A549 (cell line): ENCODE data around the gene FMNL3. TPM values are rescaled to one million over a fixed set of nuclear protein-coding genes. Genes with fewer than 3 reads are reported as not detected.

Experiments used
- ATAC-seq, 2 experiments: fragments of 200-7000 bp in 1 of 2; fragments of >200 bp in 1 of 2; cut with Nextera tagmentation in 1 of 2; cut with Tn5 transposase in 1 of 2; 3 replicates each; pipeline versions ENCODE4 v1.8.0 to v1.9.1; 2018 to 2020; ENCODE audit warnings: mild to moderate bottlenecking in 1 of 2, moderate library complexity in 1 of 2
- CTCF ChIA-PET: fragments of 300-600 bp; sonication (Branson Sonifier 250); formaldehyde crosslinking; extraction: SDS; loops from one replicate; lab custom pipeline; 2021; ENCODE audit warnings: antibody characterized with exemption, inconsistent platforms; lab: Yijun Ruan, JAX
- POLR2A ChIA-PET: fragments of 350-600 bp; formaldehyde crosslinking; extraction: SDS; loops from one replicate; lab custom pipeline; 2021; ENCODE audit warnings: antibody characterized with exemption, inconsistent platforms; lab: Yijun Ruan, JAX
- DNase-seq, 2 experiments: peaks; one replicate each; pipeline versions ENCODE4 v3.0.0 to v3.0.0-alpha.2; 2011 to 2016; ENCODE audit warnings: low read depth in 1 of 2, low spot score in 1 of 2
- FAIRE-seq: peaks from 2 replicates; lab custom pipeline; 2011; peaks lifted over from hg19 to GRCh38; lab: Jason Lieb, UNC
- H3K27ac ChIP-seq, 2 experiments: fragments of >200 bp; sonication (Bioruptor Twin); formaldehyde crosslinking; 3 replicates each; pipeline ENCODE4 v1.5.1; 2016 to 2017
- H3K4me1 ChIP-seq: fragments of >200 bp; sonication (Bioruptor Twin); formaldehyde crosslinking; 3 replicates; pipeline ENCODE4 v1.6.1; 2016
- H3K4me2 ChIP-seq: fragments of >200 bp; sonication (Bioruptor Twin); formaldehyde crosslinking; 3 replicates; pipeline ENCODE4 v1.6.1; 2016
- H3K4me3 ChIP-seq: fragments of >200 bp; sonication (Bioruptor Twin); formaldehyde crosslinking; 3 replicates; pipeline ENCODE4 v1.5.1; 2016
- H3K9me3 ChIP-seq: fragments of >200 bp; sonication (Bioruptor Twin); formaldehyde crosslinking; 3 replicates; pipeline ENCODE4 v1.6.1; 2016
- BCL3 ChIP-seq: fragments of >200 bp; sonication (Bioruptor Twin); formaldehyde crosslinking; IDR thresholded peaks from 3 replicates; pipeline ENCODE4 v1.6.1; 2016
- CBX2 ChIP-seq: fragments of 200-600 bp; sonication (generic); IDR thresholded peaks from 2 replicates; pipeline ENCODE4 v1.6.1; 2016; ENCODE audit warnings: low read depth, mild to moderate bottlenecking, borderline replicate concordance
- CBX8 ChIP-seq: fragments of 200-600 bp; sonication (generic); IDR thresholded peaks from 2 replicates; pipeline ENCODE4 v1.6.1; 2016
- CHD4 ChIP-seq: fragments of 200-600 bp; sonication (generic); IDR thresholded peaks from 2 replicates; pipeline ENCODE4 v1.6.1; 2016; ENCODE audit warnings: antibody characterized with exemption, mild to moderate bottlenecking, borderline replicate concordance
- EHMT2 ChIP-seq: fragments of 200-600 bp; sonication (generic); IDR thresholded peaks from 2 replicates; pipeline ENCODE4 v1.6.1; 2016; ENCODE audit warnings: antibody characterized with exemption, low read depth, mild to moderate bottlenecking, moderate library complexity
- EP300 ChIP-seq, 2 experiments: fragments of >200 bp; sonication (Bioruptor Twin); formaldehyde crosslinking; IDR thresholded peaks; 2 replicates in 1 of 2; 3 replicates in 1 of 2; pipeline ENCODE4 v1.6.1; 2016 to 2017
- GATA3 ChIP-seq: IDR thresholded peaks from 2 replicates; pipeline ENCODE4 v1.6.1; 2012; ENCODE audit warnings: borderline replicate concordance
- HOXB13 ChIP-seq: fragments of 250-450 bp; sonication (Bioruptor Pico); IDR thresholded peaks from 2 replicates; pipeline ENCODE4 v1.5.0; 2020; ENCODE audit warnings: low read depth, mild to moderate bottlenecking, moderate library complexity
- JUN ChIP-seq, 2 experiments: fragments of >200 bp; sonication (Bioruptor Twin); formaldehyde crosslinking; IDR thresholded peaks; 2 replicates in 1 of 2; 3 replicates in 1 of 2; pipeline ENCODE4 v1.6.1; 2016 to 2017
- MAZ ChIP-seq: fragments of 150-350 bp; IDR thresholded peaks from 2 replicates; pipeline ENCODE4 v1.6.1; 2014; ENCODE audit warnings: antibody characterized with exemption, low read depth, low read length, borderline replicate concordance
- PBX3 ChIP-seq: IDR thresholded peaks from 2 replicates; pipeline ENCODE4 v1.6.1; 2012
- PHF8 ChIP-seq: fragments of 200-600 bp; sonication (generic); IDR thresholded peaks from 2 replicates; pipeline ENCODE4 v1.6.1; 2016; ENCODE audit warnings: low read depth, mild to moderate bottlenecking, antibody characterized with exemption, moderate library complexity, borderline replicate concordance
- REST ChIP-seq: fragments of 200-600 bp; sonication (generic); IDR thresholded peaks from 2 replicates; pipeline ENCODE4 v1.6.1; 2016; ENCODE audit warnings: antibody characterized with exemption, mild to moderate bottlenecking, moderate library complexity
- RFX5 ChIP-seq: fragments of 450-650 bp; IDR thresholded peaks from 2 replicates; pipeline ENCODE4 v1.7.1; 2014; ENCODE audit warnings: antibody characterized with exemption, mild to moderate bottlenecking, moderate library complexity
- SREBF2 ChIP-seq: fragments of 450-650 bp; IDR thresholded peaks from 2 replicates; pipeline ENCODE4 v1.6.1; 2014; ENCODE audit warnings: mild to moderate bottlenecking, moderate library complexity
- TFCP2L1 ChIP-seq: fragments of 250-450 bp; sonication (Bioruptor Pico); IDR thresholded peaks from 2 replicates; pipeline ENCODE4 v1.5.0; 2021; ENCODE audit warnings: mild to moderate bottlenecking
- TP53 ChIP-seq: fragments of 250-450 bp; sonication (Bioruptor Pico); IDR thresholded peaks from 2 replicates; pipeline ENCODE4 v1.5.0; 2021; ENCODE audit warnings: mild to moderate bottlenecking, moderate library complexity
- USF2 ChIP-seq: fragments of 450-650 bp; IDR thresholded peaks from 2 replicates; pipeline ENCODE4 v1.6.1; 2014; ENCODE audit warnings: antibody characterized with exemption
- ZC3H11A ChIP-seq: fragments of 450-650 bp; IDR thresholded peaks from 2 replicates; pipeline ENCODE4 v1.6.1; 2014; ENCODE audit warnings: antibody characterized with exemption, mild to moderate bottlenecking
- ZSCAN20 ChIP-seq: fragments of 250-450 bp; sonication (Bioruptor Pico); IDR thresholded peaks from 2 replicates; pipeline ENCODE4 v1.8.0; 2022; ENCODE audit warnings: mild to moderate bottlenecking, moderate library complexity
- WGBS: methylation state at CpG from one replicate; pipeline ENCODE4 v1.1.6; 2017; ENCODE audit errors: missing lambda C conversion rate; 5-methylcytosine and 5-hydroxymethylcytosine counted together
- polyA plus RNA-seq, 4 experiments: library from polyadenylated mRNA; depleted of rRNA in 3 of 4; stranded (reverse); fragments of >200 nt; fragmentation: RNase III in 1 of 4; extraction: RNeasy Plus Mini Kit Qiagen cat#74134 plus additional on column Dnase treatment in 1 of 4; gene quantifications; 2 replicates in 3 of 4; 3 replicates in 1 of 4; pipeline ENCODE4 v1.2.3, GENCODE V29; 2011 to 2017

FMNL3 gene
- polyA plus RNA-seq, 2 of the 4 experiments (the other 2 are of a cell fraction): 1.7 TPM

- TF ChIP-seq PHF8: no peak
These were observed 85.3 kb downstream of the FMNL3 start (continued) for GRCh38 chr12:49621651-49622500.

GRCh38 chr12:49619286-49619685 lies 87.9 kb downstream of the FMNL3 start:
- H3K9me3 ChIP-seq: peaks cover 6% of the 10 kb centered on the region; the same call in 2 of the 3 replicates
- ATAC-seq (no peak), FAIRE-seq (no peak), DNase-seq (no peak)
- H3K4me1 ChIP-seq: peaks cover 19% of the 10 kb centered on the region
- TF ChIP-seq CBX8 (no peak), EP300 (IDR thresholded peaks at IDR 0.05) (no peak), CHD4 (no peak), GATA3 (no peak), EHMT2 (no peak), JUN (IDR thresholded peaks at IDR 0.05) (no peak), PBX3 (no peak), MAZ (no peak), BCL3 (no peak), REST (no peak), SREBF2 (no peak), CBX2 (no peak), HOXB13 (CRISPR knock-in tag) (no peak), ZSCAN20 (CRISPR knock-in tag) (no peak)
- H3K27ac ChIP-seq: no peak overlapping the region
- ChIA-PET POLR2A (no interaction called here), CTCF (interaction anchor here (0.9 to 3.1 kb wide), 6 partner anchors 17 to 489 kb away, joined by 3 to 12 read pairs (median 4); no protein-coding TSS in a partner anchor)
- no peak overlapping the region for H3K4me3 ChIP-seq
- H3K4me2 ChIP-seq: no peak overlapping the region
- WGBS: 90% methylated on average over 3 of the region's 3 CpGs

- DNase-seq (no peak), FAIRE-seq (no peak), ATAC-seq (no peak)
- ChIA-PET CTCF (interaction anchor here (1.3 to 3.1 kb wide), 4 partner anchors 25 to 489 kb away, joined by 3 to 12 read pairs (median 4); no protein-coding TSS in a partner anchor), POLR2A (no interaction called here)
- H3K4me1 ChIP-seq: peaks cover 14% of the 10 kb centered on the region
- H3K9me3 ChIP-seq: peaks cover 6% of the 10 kb centered on the region; the same call in 2 of the 3 replicates
- 63% methylated on average over 1 of the region's 1 CpG for WGBS
- no peak overlapping the region for H3K4me3 ChIP-seq
- H3K4me2 ChIP-seq: no peak overlapping the region
- no peak overlapping the region for H3K27ac ChIP-seq
- TF ChIP-seq USF2: no peak
- no peak for TF ChIP-seq RFX5
- no peak for TF ChIP-seq HOXB13 (CRISPR knock-in tag)
- TF ChIP-seq EP300 (IDR thresholded peaks at IDR 0.05): no peak
- no peak for TF ChIP-seq PHF8
- no peak for TF ChIP-seq ZC3H11A
- TF ChIP-seq BCL3: no peak
- no peak for TF ChIP-seq TP53 (CRISPR knock-in tag)
- TF ChIP-seq GATA3: no peak
- no peak for TF ChIP-seq TFCP2L1 (CRISPR knock-in tag)
- TF ChIP-seq REST: no peak
These were observed 88.6 kb downstream of the FMNL3 start for GRCh38 chr12:49618576-49618975.
